ENCODE measurements around the gene DNAJC4. TPM values are rescaled to one million over a fixed set of nuclear protein-coding genes. Genes with fewer than 3 reads are reported as not detected.

Gene DNAJC4
- total RNA-seq, 2 donors from 2014 or later = 24.7 to 32.1 TPM

DNA sequence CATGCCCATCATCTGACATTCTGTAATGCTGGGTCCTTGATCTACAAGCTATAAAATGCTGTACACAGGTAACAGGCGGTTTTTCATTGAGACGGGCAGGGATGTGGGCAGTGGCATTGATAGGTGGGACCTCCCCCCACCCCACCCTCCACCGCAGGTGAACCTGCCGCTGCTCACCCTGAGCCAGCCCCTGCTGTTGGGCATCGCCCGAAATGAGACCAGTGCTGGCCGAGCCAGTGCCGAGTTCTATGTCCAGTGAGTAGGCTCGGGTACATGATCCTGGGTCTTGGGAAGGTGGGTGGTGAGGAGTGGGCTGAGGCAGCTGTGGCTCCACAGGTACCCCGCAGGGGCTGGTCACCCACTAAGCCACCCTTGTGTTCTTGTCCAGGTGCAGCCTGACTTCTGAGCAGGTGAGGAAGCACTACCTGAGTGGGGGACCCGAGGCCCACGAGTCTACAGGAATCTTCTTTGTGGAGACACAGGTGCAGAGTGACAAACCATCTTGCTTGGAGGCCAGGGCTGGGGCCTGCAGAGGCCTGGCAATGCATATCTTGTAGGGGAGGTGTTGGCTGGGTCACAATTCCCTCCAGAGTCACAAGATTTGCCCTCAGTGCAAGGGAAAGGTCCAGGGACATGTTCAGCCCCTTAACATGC, 1.1 kb upstream of the DNAJC4 start:
- Histone ChIP-seq H3K27ac (peak overlapping the region; percentile 92 to 97), H3K9me3 (no peaks in the 10 kb centered on the region), H3K36me3 (no peaks in the 10 kb centered on the region), H3K27me3 (no peaks in the 10 kb centered on the region), H3K4me3 (peak overlapping the region in 1 of 2 donors; percentile 77), H3K4me1 (peaks cover 0 to 75% of the 10 kb centered on the region in 2 donors)
- DNase-seq (ENCODE audit: low spot score) = no peak
- TF ChIP-seq, protein P1, sequence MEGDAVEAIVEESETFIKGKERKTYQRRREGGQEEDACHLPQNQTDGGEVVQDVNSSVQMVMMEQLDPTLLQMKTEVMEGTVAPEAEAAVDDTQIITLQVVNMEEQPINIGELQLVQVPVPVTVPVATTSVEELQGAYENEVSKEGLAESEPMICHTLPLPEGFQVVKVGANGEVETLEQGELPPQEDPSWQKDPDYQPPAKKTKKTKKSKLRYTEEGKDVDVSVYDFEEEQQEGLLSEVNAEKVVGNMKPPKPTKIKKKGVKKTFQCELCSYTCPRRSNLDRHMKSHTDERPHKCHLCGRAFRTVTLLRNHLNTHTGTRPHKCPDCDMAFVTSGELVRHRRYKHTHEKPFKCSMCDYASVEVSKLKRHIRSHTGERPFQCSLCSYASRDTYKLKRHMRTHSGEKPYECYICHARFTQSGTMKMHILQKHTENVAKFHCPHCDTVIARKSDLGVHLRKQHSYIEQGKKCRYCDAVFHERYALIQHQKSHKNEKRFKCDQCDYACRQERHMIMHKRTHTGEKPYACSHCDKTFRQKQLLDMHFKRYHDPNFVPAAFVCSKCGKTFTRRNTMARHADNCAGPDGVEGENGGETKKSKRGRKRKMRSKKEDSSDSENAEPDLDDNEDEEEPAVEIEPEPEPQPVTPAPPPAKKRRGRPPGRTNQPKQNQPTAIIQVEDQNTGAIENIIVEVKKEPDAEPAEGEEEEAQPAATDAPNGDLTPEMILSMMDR (IDR thresholded peaks at IDR 0.05) = no peak

DNA sequence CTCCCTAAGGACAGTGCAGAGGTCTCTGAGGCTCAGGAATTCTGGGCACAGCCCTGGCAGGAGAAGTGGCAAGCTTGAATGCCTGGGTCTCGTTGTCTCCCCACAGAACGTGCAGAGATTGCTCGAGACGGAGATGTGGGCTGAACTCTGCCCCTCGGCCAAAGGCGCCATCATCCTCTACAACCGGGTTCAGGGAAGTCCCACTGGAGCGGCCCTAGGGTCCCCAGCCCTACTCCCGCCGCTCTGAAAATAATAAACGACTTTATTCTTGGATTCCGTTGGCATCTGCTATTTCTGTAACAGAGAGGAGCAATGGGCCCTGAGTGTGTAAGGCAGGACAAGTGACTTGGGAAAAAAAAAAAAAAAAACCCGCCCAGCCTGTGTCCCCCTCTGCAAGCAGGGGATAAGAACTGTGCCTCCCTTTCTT, 591 bp upstream of the DNAJC4 start:
- H3K36me3 ChIP-seq = no peaks in the 10 kb centered on the region
- peak overlapping the region; percentile 92 to 97 for H3K27ac ChIP-seq
- H3K4me1 ChIP-seq = peaks cover 0 to 74% of the 10 kb centered on the region in 2 donors
- TF ChIP-seq, protein P1 (IDR thresholded peaks at IDR 0.05) = no peak
- H3K9me3 ChIP-seq = no peaks in the 10 kb centered on the region
- H3K27me3 ChIP-seq = no peaks in the 10 kb centered on the region
- no peak for DNase-seq (ENCODE audit: low spot score)
- peak overlapping the region; percentile 57 to 77 for H3K4me3 ChIP-seq

DNA sequence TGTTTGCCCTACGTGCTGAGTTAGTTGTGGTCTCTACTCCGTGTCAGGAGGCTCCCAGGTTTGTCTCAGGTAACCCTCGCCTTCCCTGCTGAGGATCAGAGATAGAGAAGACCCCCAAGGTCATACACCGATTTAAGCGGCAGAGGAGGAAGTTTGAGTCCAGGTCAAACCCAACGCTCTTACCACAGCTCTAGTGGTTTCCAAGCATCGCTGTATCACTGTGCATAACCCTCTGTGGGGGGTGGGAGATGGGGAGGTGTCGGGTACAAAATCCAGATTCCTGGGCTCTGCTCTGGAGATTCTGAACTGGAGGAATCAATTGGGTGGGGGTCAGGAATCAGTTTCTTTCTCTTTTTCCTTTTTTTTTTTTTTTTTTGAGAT, 627 bp downstream of the DNAJC4 start:
- peak overlapping the region; percentile 57 to 77 for H3K4me3 ChIP-seq
- no peaks in the 10 kb centered on the region for H3K27me3 ChIP-seq
- H3K36me3 ChIP-seq = peaks cover 2% of the 10 kb centered on the region
- TF ChIP-seq, protein P1 (IDR thresholded peaks at IDR 0.05) = no peak
- H3K27ac ChIP-seq = peak overlapping the region; percentile 92 to 97
- no peaks in the 10 kb centered on the region for H3K9me3 ChIP-seq
- no peak for DNase-seq (ENCODE audit: low spot score)
- peaks cover 0 to 75% of the 10 kb centered on the region in 2 donors for H3K4me1 ChIP-seq

DNA sequence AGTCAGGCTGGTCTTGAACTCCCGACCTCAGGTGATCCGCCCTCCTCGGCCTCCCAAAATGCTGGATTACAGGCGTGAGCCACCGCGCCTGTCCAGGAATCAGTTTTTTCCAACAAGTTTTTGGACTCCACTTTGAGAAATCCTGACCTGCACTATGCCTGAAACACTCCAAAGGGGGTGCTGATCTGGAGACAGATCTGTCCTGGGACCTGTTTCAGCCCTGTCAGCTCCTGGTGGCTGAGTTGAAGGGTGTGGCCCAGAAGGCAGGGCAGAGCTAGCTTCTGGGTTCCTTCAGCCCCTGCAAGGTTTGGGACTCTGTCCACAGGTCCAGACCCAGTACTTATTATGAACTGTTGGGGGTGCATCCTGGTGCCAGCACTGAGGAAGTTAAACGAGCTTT, 1.2 kb downstream of the DNAJC4 start:
- Histone ChIP-seq H3K4me1 (peaks cover 0 to 76% of the 10 kb centered on the region in 2 donors), H3K4me3 (peak overlapping the region in 1 of 2 donors; percentile 77), H3K36me3 (peaks cover 6% of the 10 kb centered on the region), H3K27ac (peak overlapping the region in 1 of 2 donors; percentile 97), H3K27me3 (no peaks in the 10 kb centered on the region), H3K9me3 (no peaks in the 10 kb centered on the region)
- no peak for DNase-seq (ENCODE audit: low spot score)
- TF ChIP-seq, protein P1 (IDR thresholded peaks at IDR 0.05) = no peak

DNA sequence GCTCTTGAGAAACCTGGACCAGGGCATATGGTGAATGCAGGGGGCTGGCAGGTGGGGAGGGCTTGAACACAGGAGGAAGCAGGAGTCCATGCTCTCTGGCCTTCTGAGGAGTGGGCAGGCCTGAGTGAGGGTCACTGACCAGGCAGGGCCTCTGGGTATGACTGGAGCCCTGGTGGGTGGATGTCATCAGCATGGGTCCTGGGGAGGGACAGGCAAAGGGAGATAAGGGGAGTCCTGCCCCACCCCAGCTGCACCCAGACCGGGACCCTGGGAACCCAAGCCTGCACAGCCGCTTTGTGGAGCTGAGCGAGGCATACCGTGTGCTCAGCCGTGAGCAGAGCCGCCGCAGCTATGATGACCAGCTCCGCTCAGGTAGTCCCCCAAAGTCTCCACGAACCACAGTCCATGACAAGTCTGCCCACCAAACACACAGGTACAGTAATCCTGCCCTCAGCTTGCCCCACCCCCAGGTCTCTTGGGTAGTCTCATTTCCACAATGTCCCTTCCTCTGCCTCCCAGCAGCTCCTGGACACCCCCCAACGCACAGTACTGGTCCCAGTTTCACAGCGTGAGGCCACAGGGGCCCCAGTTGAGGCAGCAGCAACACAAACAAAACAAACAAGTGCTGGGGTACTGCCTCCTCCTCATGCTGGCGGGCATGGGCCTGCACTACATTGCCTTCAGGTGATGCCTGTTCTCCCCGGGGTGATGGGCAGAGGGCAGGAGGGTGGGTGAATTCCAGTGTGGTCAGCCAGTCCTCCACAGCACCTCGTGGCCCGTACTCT, 2.0 kb downstream of the DNAJC4 start:
- TF ChIP-seq, protein P1 (IDR thresholded peaks at IDR 0.05) = no peak
- Histone ChIP-seq H3K27ac (peak overlapping the region in 1 of 2 donors; percentile 97), H3K4me3 (no peak overlapping the region), H3K9me3 (no peaks in the 10 kb centered on the region), H3K27me3 (no peaks in the 10 kb centered on the region), H3K36me3 (peaks cover 6% of the 10 kb centered on the region), H3K4me1 (peaks cover 0 to 76% of the 10 kb centered on the region in 2 donors)
- no peak for DNase-seq (ENCODE audit: low spot score)

All from right atrium auricular region (tissue), 2 donors.